ENCODE measurements around the gene IFRD2.

DNA sequence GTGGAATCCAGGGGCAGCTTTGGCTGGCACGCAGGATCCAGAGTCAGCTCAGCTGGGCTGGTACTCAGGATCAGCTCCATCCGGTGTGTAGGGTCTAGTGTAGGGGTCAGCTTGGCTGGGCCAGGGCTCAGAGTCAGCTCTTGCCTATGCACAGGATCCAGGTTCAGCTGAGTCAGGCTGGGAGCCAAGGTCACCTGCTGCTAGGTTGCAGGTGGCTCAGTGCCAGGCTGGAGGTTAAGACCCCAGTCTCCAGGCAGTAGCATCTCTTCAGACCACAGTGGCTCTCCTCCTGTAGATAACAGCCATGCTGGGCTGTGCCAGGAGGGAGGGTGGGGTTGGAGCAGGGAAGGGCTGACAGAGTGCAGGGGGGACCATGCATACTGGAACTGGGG lies 5.2 kb upstream of the IFRD2 start:
- TF ChIP-seq EZH2 (IDR thresholded peaks at IDR 0.05) (no peak), POLR2AphosphoS5 (IDR thresholded peaks at IDR 0.05; ENCODE audit: borderline replicate concordance, low read depth, low read length) (no peak)
